OCI-LY3 (cell line): Measurements from ENCODE around the gene C5orf47.

Source experiments
- CTCF ChIP-seq: fragments of 200-600, 300-600 bp; sonication (generic); IDR thresholded peaks from 2 replicates; pipeline ENCODE4 v1.5.1; 2014; ENCODE audit warnings: antibody characterized with exemption, low read length, low read depth
- EZH2phosphoT487 ChIP-seq: fragments of 200-600 bp; shearing (Covaris generic); IDR thresholded peaks from 2 replicates; pipeline ENCODE4 v1.6.1; 2018; ENCODE audit warnings: antibody characterized with exemption, mixed run types, low read depth

- TF ChIP-seq CTCF = no peak
- TF ChIP-seq EZH2phosphoT487 = no peak
Observed at GRCh38 chr5:173954671-173955521, 34.1 kb upstream of the C5orf47 start.
